Subcutaneous adipose tissue (tissue), 4 donors: ENCODE results near the gene LDHD. TPM values are rescaled to one million over a fixed set of nuclear protein-coding genes. Genes with fewer than 3 reads are reported as not detected.

Experiments used
- total RNA-seq, 4 donors: library from RNA; depleted of rRNA; stranded (reverse); fragments of >200 nt; gene quantifications; one replicate each; pipeline ENCODE4 v1.1.0, GENCODE V29; 2016
- TF ChIP-seq, protein P1 (sequence below): fragments of 450-650 bp; IDR thresholded peaks from one replicate; pipeline ENCODE4 v1.5.1; 2016; ENCODE audit warnings: low read depth, mild to moderate bottlenecking, control low read depth, antibody characterized with exemption, moderate library complexity

Gene LDHD
- total RNA-seq, 4 donors from 2014 or later, result 6.0 to 120 (median 17.1) TPM

DNA sequence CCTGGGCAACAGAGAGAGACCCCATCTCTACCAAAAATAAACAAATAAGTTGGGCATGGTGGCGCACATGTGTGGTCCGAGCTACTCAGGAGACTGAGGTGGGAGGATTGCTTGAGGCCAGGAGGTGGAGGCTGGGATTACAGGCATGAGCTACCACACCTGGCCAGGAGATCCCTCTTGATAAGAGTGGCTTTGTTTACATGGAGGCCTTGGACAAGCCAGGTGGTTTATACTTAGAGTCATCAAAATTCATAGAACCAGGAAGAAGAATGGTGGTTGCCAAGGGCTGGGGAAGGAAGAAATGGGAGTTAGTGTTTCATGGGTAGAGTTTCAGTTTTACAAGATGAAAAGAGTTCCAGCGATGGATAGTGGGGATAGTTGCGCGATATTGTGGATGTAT lies 22.9 kb upstream of the LDHD start:
- TF ChIP-seq, protein P1, sequence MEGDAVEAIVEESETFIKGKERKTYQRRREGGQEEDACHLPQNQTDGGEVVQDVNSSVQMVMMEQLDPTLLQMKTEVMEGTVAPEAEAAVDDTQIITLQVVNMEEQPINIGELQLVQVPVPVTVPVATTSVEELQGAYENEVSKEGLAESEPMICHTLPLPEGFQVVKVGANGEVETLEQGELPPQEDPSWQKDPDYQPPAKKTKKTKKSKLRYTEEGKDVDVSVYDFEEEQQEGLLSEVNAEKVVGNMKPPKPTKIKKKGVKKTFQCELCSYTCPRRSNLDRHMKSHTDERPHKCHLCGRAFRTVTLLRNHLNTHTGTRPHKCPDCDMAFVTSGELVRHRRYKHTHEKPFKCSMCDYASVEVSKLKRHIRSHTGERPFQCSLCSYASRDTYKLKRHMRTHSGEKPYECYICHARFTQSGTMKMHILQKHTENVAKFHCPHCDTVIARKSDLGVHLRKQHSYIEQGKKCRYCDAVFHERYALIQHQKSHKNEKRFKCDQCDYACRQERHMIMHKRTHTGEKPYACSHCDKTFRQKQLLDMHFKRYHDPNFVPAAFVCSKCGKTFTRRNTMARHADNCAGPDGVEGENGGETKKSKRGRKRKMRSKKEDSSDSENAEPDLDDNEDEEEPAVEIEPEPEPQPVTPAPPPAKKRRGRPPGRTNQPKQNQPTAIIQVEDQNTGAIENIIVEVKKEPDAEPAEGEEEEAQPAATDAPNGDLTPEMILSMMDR, result no peak

DNA sequence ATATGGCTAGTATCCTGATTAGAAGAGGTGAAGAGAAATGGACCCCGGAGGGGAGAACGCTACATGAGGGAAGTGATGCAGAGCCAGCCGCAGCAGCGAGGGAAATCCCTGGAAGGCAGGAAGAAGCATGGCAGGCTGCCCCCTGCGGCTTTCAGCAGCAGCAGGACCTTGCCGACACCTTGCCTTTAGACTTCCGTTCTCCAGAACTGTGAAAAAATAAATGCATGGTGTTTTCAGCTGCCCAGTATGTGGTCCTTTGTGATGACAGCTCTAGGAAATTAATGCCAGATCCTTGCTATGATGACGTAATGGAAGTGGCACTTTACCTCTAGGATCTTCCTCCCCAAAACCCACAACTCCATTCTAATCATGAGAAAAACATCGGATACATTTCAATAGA lies 22.1 kb upstream of the LDHD start:
- TF ChIP-seq, protein P1, result no peak

DNA sequence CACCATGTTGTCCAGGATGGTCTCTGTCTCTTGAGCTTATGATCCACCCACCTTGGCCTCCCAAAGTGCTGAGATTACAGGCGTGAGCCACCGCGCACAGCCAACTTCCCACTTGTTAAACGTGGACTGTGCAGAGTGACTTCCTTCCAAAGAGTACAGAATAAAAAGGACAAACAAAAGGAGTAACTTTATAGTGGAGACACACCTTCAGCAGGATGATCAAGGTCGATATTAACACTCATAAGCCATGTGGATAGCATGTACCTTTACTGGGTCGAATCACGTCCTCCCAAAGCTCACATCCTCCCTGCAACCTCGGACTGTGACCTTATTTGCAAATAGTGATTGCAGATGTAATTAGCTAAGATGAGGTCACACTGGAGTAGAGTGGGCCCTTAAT lies 21.7 kb upstream of the LDHD start:
- TF ChIP-seq, protein P1, result no peak

DNA sequence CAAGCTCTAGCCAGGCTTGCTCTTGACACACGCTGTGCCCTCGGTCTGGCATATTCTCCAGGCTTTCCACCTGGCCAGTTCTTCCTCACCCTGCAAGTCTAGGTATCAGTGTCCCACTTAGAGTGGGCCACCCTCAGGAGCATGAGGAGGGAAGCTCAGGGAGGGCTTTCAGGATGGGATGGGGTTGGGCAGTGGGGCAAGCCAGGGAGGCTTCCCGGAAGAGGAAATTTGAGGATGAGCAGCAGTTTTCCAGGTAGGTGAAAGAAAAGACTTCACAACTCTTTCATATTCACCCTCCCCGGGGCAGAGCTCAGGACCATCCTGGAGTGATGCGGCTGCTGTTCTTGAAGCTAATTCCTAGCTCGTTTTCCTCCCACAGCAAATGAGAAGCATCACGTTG lies 14.5 kb upstream of the LDHD start:
- TF ChIP-seq, protein P1, result no peak

DNA sequence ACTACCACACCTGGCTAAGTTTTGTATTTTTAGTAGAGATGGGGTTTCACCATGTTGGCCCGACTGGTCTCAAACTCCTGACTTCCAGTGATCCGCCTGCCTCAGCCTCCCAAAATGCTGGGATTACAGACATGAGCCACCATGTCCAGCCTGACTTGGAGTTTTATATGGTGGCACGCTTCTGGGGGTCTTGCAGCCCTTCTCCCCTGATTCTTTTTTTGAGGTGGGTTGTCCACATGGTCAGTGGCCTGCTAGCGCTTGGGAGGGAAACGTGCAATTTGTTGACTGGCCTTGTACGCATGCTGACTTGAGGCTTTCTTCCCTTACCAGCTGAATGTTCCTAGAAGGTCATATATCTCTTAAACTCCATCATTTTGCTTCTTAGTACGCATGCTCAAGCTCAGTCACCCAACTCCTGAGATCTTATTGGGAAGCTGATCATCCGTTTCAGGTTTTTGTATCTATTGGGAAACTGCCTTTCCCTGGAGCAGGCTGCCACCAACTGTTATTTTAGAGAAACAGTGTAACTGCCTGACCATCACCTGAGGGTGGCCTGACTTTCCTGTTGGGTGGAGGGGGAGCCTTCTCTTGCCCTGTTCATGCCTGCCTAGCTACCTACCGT lies 13.7 kb upstream of the LDHD start:
- TF ChIP-seq, protein P1, result no peak

DNA sequence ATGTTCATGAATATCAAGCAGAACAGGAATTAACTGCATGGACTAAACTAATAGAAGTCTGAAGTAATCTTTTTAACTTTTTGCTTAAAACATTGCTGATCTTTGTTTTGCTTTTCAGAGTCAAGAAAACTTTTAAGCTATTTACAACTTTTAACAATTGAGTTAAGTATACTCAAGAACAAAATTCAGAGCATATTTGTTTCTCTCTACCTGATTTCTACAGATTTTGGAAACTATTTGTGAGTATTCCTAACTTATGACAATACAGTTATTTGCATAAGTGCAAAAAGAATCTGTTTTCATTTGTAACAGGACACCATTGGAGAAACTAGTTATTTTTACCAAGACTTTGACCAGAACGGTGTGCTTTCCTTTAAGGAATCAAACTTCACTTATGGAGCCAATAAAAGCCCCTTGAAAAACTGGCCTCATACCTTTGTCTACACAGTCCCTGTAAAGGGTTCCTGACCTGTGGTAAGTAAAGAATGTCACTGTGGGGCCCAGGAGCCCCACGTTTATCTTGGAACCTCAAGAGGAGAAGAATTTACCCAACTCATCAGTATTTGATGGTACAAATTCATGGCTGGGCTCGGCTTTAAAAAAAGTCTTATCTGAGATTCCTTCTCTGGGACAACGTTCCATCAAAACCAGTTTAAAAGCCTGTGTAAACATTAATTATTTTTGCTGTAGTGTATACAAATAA lies 11.3 kb upstream of the LDHD start:
- TF ChIP-seq, protein P1, result no peak

DNA sequence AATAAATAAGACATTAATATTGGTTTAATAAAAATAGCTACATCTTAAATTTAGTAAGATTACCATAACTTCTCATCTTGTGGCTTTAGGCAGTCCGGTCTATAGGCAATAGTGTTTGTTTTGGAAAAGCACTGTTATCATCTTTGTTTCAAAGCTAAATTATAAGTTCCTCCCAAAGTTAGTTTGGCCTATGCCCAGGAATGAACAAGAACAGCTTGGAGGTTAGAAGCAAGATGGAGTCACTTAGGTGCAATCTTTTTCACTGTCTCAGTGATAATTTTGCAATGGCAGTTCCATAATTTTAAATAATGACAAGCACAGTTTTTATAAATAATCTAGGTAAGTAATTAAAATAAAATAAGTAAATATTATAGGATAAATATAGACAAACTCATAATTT lies 6.0 kb upstream of the LDHD start:
- TF ChIP-seq, protein P1, result no peak
